HG03196 (cell line): ENCODE measurements around the gene MYG1.
A peak's percentile ranks its signal among the peaks of the same experiment; 100 is the strongest.

Source experiments
- ATAC-seq: cut with Tn5 transposase; IDR thresholded peaks from one replicate; pipeline ENCODE4 v1.9.1; 2021; ENCODE audit not compliant: unreplicated experiment

Gene MYG1, protein sequence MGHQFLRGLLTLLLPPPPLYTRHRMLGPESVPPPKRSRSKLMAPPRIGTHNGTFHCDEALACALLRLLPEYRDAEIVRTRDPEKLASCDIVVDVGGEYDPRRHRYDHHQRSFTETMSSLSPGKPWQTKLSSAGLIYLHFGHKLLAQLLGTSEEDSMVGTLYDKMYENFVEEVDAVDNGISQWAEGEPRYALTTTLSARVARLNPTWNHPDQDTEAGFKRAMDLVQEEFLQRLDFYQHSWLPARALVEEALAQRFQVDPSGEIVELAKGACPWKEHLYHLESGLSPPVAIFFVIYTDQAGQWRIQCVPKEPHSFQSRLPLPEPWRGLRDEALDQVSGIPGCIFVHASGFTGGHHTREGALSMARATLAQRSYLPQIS

DNA sequence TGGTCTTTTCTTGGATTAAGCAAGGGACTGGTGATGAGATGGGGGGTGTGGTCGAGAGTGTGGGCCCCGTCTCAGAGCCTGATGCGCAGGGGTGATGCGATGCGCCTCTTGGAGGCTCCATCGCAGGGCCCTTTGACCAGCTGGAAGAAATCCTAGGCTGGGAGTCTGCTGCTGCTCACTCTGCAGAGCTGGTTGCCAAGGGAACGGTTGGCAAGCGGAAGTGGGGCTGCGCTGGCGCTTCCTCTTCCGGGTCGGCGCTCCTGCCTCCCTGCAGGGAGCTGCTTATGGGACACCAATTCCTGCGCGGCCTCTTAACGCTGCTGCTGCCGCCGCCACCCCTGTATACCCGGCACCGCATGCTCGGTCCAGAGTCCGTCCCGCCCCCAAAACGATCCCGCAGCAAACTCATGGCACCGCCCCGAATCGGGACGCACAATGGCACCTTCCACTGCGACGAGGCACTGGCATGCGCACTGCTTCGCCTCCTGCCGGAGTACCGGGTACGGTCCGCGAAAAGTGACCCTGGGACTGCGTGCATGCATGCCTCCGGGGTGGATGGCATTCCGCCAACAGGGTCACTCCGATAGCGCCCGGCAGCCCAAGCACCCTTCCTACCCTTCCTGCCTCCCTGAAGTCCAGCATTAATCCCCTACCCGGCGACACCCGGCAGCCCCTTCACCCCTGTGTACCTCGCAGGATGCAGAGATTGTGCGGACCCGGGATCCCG, at the start of gene MYG1:
Gene MYG1, plus strand, starts transcription at position 242 of the 727 bp plus-strand sequence. Its CDS starts 43 bp downstream, at position 285.
- ATAC-seq: peak; percentile 67

DNA sequence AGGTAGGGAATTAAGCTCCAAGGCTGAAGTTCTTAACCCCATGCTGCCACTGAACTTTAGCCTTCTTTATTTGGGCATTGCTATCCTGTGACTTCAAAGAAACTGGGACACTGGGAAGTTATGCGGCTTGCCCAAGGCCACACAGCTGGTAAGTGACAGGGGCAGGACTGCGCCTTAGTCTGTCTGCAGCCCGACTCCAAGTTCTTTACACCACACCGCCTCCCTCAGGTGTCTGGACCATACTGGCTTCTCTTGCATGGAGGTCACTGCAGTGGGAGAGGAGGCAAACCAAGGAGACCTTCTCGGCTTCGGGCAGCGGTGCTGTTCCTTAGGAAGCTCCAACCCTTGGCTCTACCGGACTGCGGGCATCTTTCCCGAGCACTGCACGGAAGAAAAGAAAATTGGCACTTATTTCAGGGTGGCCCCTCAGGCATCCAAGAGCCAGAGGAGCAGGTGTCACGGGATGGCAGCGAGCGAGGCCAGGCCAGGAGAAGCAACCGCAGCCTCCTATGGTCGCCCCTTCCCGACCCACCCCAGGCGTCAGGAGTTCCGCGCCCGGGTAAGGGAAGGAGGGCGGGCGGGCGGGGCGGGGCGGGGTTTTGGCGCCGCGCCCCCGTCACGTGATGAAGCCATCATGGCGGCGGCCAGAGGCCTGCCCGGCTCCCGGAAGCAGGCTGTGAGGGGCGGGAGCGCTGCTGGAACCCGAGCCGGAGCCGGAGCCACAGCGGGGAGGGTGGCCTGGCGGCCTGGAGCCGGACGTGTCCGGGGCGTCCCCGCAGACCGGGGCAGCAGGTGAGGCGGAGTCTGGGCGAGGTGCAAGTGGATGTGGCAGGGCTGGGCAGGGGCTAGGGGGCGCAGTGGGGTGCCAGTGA, 47.8 kb upstream of the MYG1 start:
- peak; percentile 65 for ATAC-seq

DNA sequence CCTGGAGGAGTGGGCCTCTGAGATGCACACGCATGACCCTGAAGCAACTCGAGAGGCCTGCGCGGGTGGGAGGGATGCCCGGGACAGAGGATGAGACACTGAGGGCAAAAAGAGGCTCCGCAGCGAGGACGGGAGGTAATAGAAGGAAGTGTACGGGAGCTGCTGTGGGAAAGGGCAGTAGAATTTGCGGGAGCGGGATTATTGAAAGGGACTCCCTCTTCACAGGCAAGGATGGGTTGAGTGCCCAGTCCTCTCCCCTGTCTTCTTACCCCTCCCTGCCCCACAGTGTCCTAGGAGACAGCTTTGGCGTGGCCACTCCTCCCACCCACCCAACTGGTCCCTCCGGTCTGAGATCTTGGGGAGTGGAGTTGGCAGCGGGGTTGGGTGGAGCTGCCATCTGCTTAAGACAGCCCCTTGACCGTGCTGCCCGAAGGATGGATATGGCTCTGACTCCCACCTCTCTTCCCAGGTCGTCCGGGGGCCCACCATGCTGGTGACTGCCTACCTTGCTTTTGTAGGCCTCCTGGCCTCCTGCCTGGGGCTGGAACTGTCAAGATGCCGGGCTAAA, 47.1 kb upstream of the MYG1 start:
- peak; percentile 8 for ATAC-seq

DNA sequence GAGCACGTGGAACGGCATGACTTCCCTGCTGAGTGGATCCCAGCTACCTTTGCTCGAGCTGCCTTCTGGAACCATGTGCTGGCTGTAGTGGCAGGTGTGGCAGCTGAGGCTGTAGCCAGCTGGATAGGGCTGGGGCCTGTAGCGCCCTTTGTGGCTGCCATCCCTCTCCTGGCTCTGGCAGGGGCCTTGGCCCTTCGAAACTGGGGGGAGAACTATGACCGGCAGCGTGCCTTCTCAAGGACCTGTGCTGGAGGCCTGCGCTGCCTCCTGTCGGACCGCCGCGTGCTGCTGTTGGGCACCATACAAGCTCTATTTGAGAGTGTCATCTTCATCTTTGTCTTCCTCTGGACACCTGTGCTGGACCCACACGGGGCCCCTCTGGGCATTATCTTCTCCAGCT, 46.2 kb upstream of the MYG1 start:
- no peak for ATAC-seq

DNA sequence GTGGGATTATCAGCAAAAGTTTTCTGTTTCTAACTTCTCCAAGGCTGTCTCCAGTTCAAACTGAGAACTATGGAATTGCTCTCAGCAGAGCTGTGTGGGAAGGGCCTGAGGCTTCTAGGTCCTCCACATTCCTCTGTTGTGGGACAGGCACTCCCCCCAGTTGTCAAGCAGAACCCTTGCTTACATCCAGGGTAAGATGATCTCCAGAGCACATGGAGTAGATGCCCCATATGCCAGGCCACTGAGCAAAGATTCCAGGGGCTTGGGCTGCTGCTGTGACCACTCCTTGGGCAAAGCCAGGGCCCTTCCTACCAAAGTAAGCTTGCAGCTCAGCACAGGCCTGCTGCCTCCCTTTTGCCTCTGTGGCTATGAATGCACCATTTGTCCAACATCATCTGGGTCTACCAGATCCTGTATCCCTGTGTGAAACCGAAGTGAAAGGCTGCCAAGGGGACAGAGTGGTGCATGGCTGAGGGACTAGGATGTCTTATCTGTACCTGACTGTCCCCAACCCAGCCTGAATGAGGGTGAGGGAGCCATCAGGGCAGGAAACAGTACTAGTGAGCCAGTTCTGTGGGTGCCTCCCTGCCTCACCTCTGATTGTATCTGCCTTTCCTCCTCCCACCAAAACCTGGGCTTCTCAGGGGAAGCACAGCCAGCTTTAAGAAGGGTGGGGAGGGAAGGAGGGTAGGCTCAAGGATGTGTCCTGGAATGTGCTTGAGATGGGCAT, 44.5 kb upstream of the MYG1 start:
- no peak for ATAC-seq

DNA sequence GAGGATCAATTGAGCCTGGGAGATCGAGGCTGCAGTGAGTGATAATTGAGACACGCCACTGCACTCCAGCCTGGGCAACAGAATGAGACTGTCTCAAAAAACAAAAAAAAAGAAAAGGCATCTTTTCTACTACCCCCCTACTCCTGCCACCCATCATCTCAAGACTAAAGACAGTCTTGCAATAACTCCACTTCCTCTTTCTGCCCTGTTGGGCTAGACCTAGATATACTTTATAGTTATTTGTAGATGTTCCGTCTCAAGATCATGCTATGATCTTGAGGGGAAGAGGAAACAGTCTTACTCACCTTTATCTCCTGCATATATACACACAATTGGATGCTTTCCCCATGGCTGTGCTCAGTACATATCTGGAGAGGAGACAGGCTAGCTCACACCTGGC, 43.5 kb upstream of the MYG1 start:
- ATAC-seq: no peak

DNA sequence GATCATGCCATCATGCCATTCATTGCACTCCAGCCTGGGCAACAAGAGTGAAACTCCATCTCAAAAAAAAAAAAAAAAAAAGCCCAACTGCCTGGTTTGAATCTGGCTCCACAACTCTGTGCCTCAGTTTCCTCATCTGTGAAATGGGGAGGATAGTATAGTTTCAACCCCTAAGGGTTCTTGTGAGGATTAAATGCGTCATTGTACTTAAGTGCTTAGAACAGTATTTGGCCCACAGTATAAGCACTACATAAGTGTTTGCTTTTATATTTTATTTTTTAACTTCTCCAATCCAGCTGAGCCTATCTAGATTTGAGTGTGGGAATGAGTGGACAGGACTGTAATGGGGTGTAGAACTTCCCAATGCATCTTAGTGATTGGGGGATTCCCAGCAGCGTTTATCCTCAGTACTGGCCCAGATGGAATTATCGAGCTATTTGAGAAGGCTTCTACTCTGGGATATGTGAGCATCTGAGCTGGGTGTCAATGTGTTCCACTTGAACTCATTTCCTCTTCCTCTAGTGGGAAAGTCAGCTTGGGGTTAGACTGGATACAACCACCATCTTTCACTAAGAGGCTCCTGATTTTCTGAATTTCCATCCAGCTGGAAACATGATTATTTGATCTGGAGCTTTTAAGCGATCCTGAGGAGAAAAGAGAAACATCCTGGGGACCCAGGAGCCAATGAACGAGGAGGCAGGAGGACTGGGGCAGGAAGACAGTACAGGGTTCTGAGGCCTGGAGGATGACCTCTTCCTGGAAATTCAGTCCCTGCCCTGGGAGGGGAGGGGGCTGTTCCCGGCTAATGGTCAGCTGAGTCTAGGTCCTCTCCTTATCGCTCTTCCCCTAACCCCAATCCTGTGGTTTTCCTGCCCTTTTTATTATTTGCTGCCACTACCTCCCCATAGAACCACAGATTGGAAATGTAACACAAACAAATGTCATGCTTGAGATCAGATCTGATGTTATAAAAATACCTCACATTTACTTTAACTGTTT, 40.7 kb upstream of the MYG1 start:
- ATAC-seq: no peak

DNA sequence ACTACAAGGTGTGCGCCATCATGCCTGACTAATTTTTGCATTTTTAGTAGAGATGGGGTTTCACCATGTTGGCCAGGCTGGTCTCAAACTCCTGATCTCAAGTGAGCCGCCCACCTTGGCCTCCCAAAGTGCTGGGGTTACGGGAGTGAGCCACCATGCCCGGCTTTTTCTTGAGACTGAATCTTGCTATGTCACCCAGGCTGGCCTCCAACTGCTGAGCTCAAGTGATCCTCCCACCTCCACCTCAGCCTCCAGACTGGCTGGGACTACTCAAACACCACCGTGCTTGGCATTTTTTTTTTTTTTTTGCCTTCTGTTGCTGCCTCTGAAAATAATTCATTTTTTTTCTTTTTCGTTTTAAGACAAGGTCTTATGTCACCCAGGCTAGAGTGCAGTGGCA, 39.6 kb upstream of the MYG1 start:
- no peak for ATAC-seq

DNA sequence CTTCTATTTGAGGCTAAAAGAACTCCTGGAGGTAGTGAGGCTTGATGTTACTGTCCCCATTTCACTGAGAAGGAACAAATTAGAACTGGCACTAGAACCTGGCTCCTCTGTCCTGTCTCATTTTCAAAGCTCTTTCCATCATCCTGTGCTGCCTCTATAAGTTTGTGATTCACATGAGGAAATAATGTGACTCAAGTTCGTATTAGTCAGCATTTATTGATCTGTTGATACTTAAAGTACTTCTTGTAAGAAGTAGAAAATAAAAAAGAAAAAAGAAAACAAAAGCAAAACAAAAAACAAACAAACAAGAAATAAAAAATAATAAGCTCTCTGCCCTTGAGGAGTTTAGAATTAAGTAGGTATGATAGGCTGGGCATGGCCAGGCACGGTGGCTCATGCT, 33.7 kb upstream of the MYG1 start:
- ATAC-seq: no peak

DNA sequence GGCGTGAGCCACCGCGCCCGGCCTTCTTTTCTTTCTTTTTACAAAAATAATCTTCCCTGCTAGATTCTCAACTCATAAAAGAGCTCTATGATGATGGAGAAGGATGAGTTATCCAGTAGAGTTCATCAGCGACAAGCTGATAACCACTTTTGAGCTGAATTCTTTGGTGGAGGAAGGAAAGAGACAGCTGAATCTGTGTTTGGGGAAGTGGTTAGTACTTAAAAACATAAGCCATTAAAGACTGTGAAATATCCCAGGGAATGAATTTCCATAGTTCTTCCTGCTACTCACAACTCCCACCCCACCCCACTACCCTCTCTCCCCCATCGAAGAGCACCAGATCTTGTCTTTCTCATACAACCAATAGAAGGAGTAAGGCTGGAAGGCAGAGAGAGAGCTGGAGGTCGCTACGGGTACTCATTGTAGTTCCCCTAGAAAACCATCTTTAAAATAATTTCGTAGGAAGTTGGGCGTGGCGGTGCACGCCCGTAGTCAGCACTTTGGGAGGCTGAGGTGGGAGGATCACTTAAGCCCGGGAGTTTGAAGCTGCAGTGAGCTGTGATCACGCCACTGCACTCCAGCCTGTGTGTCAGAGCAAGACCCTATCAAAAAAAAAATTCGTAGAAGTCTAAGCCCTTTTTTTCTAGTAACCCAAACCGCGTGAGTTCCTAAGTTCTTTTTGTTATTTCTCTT, 32.0 kb upstream of the MYG1 start:
- no peak for ATAC-seq

DNA sequence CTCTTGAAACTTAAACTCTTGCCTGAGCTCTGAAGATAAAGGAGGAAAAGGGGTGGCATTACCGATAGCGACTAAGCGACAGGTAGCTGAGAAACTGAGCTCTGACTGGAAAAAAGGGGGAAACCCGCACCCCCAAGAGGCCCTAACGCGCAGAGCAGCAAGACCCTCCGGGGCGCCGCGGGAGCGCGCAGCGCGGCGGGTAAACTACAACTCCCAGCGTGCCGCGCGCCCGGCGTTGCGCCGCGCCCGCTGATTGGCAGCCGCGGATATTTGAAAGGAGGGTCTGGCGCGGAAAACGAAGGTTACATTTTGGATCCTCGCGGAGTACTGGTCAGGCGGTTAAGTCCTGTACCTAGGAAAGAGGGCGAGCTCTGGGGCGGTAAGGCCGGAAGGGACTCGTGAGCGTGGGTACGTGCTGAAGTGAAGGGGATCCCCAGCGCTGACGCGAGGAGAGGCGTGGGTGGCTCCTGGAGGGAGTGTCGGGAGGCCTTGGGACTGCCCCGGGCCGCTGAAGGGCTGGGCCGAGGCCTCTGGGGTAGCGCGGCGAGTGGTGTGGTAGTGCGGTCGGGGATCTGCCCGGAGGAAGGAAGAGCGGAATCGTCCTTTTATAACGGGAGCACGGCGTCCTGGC, 31.4 kb upstream of the MYG1 start, which contains the start of gene ESPL1:
Gene ESPL1, plus strand, starts transcription at position 301 of the 631 bp plus-strand sequence. CDS start 468 bp downstream, outside the sequence.
- ATAC-seq: peak; percentile 83

DNA sequence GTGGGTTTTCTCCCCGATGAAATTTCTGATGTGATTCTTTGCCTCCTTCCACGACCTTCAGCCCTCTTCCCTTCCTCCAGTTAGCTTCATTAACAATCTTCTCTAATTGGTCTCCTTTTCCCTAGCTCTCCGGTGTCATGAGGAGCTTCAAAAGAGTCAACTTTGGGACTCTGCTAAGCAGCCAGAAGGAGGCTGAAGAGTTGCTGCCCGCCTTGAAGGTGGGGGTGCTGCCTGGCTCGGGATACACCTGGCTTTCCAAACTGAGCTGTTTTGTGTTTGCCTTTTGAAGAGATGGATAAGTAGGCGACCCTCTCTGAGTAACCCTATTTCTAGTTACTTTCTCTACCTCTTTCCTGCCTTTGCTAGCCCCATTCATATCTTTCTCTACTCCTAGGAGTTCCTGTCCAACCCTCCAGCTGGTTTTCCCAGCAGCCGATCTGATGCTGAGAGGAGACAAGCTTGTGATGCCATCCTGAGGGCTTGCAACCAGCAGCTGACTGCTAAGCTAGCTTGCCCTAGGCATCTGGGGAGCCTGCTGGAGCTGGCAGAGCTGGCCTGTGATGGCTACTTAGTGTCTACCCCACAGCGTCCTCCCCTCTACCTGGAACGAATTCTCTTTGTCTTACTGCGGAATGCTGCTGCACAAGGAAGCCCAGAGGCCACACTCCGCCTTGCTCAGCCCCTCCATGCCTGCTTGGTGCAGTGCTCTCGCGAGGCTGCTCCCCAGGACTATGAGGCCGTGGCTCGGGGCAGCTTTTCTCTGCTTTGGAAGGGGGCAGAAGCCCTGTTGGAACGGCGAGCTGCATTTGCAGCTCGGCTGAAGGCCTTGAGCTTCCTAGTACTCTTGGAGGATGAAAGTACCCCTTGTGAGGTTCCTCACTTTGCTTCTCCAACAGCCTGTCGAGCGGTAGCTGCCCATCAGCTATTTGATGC, 30.6 kb upstream of the MYG1 start:
- ATAC-seq: no peak

DNA sequence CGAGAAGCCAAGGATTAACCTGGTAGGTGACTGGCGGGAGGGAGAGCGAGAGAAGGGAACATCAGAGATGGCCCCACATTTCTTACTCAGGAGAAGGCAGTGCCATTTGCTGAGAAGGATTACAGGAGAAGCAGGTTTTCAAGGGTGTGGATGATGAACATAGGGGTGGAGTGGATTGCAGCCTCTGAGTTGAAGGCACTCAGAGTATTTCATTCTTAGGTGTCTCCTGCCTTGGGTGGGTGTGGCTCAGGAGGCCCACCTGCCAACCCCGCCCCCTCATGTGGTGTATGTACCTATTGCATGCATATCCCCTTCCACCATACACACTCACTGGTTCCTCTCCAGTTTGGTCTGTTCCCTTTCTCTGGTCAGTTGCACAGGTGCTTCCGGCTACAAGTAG, 25.1 kb upstream of the MYG1 start:
- no peak for ATAC-seq

DNA sequence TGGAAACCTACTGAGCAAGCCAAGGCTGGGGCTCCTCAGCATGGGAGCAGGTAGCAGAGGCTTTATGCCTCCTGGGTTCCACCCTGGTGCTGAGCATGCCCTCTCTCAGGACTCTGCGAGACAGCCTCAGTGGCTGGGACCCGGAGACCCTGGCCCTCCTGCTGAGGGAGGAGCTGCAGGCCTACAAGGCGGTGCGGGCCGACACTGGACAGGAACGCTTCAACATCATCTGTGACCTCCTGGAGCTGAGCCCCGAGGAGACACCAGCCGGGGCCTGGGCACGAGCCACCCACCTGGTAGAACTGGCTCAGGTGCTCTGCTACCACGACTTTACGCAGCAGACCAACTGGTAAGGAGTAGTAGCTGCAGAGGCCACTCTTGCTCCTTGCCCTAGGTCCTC, 23.0 kb upstream of the MYG1 start:
- ATAC-seq: no peak

DNA sequence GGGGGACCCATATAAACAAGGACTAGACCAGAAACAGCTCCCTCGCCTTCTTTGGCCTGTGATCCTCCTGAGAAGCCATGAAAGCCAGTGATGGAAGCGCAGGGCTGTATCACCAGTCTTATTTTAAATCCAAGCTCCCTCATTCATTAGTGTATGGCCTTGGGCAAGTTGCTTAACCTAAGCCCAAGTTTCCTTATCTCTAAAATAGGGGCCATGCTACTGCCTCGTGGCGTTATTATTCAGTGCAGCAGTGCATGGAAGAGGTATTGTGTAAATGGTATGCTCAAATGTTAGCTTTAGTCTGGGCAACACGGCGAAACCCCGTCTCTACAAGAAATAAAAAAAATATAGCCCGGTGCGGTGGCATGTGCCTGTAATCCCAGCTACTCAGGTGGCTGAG, 21.5 kb upstream of the MYG1 start:
- ATAC-seq: no peak

DNA sequence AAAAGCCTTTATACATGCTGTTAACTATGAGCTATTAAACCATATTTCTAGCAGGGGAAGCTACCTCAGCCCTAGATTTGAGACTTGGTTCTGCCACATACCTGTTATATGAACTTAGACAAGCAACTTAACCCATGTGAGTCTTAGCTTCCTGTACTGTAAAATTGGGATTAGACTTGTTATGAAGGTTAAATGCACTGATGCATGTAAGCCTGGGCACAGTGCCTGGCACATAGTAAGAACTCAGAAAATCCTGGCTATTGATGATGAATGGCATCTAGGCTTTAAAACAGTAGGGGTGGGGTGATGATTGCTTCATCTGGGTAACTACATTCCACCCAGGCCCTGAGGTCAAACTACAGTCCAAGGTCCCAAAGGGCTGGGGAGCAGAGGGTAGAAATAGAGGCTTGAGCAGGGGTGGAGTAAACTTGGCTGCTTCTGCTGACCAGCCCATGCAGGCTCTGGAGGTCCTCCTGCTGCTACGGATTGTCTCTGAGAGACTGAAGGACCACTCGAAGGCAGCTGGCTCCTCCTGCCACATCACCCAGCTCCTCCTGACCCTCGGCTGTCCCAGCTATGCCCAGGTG, 20.1 kb upstream of the MYG1 start:
- ATAC-seq: no peak
